ENCODE data around the gene SHANK3. TPM values are rescaled to one million over a fixed set of nuclear protein-coding genes. Genes with fewer than 3 reads are reported as not detected.

Gene SHANK3
- total RNA-seq, result 10 to 100 TPM in 2 of 7 donors, 1 to 10 TPM in 5; 2.6 to 23.2 (median 6.2) TPM
- polyA plus RNA-seq, result 1 to 10 TPM; 2.7 to 9.8 TPM
- long read RNA-seq, donor 1, partial matches to known transcripts, result 0 of 1 reads
- long read RNA-seq, donor 1, other reads (novel, unspliced or antisense), result 1 of 1 reads
- long read RNA-seq, donor 2, result 0 reads
- long read RNA-seq, donor 3, partial matches to known transcripts, result 19 of 21 reads
- long read RNA-seq, donor 3, other reads (novel, unspliced or antisense), result 2 of 21 reads

DNA sequence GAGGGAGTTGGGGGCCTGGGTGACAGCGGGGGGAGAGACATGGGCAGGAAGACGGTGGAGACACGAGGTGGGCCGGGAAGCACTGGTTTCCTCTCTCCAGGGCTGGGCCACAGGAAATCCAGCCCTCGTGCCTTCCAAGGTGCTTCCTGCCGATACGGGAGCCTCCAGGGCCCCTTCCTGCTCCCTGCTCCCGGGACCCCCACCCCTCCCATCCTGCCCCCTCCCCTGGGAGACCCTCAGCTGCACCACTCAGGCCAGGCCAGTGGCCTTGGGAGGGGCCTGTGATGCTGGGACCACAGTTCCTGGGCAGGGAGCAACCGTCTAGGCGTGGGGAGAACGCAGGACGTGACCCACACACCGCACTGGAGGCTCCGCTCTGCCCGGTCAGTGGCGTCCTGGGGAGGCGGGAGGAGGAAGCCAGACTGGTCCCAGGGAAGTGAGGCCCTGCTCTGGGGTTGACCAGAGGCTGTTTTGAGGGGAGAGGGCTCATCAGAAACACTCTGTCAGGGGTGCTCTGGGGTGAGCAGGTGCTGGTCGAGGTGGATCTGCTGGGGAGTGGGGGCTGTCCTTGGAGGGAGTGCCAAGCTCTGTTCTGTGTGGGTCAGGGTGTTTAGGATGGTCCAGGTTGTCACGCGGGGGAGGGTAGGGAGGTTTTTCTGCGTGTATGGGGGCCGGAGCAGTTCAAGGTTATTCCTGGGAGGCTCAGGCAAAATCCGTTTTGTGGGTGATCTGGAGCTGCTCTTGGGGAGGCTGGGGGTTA lies at the start of gene SHANK3:
TSS of gene SHANK3 (plus strand) at position 353 of the 760 bp plus-strand sequence.
- peaks cover 4% of the 10 kb centered on the region for H3K4me1 ChIP-seq (ENCODE audit: insufficient read depth)
- intact Hi-C loops (cut with DNase I), result no loop called here
- 43 to 51% (median 46%) methylated on average over 20 to 23 of the region's 23 CpGs for WGBS, 3 donors
- no peaks in the 10 kb centered on the region for H3K9me3 ChIP-seq
- TF ChIP-seq POLR2A (IDR thresholded peaks at IDR 0.05) (no peak), EP300 (IDR thresholded peaks at IDR 0.05) (no peak)
- TF ChIP-seq, protein P1, sequence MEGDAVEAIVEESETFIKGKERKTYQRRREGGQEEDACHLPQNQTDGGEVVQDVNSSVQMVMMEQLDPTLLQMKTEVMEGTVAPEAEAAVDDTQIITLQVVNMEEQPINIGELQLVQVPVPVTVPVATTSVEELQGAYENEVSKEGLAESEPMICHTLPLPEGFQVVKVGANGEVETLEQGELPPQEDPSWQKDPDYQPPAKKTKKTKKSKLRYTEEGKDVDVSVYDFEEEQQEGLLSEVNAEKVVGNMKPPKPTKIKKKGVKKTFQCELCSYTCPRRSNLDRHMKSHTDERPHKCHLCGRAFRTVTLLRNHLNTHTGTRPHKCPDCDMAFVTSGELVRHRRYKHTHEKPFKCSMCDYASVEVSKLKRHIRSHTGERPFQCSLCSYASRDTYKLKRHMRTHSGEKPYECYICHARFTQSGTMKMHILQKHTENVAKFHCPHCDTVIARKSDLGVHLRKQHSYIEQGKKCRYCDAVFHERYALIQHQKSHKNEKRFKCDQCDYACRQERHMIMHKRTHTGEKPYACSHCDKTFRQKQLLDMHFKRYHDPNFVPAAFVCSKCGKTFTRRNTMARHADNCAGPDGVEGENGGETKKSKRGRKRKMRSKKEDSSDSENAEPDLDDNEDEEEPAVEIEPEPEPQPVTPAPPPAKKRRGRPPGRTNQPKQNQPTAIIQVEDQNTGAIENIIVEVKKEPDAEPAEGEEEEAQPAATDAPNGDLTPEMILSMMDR (IDR thresholded peaks at IDR 0.05), result no peak
- no peaks in the 10 kb centered on the region for H3K27me3 ChIP-seq
- DNase-seq, result peak in 2 of 5 donors; percentile 41
- H3K36me3 ChIP-seq, result no peaks in the 10 kb centered on the region
- H3K27ac ChIP-seq, result no peak within 1 kb of the TSS
- peak within 1 kb of the TSS; percentile 9 for H3K4me3 ChIP-seq

DNA sequence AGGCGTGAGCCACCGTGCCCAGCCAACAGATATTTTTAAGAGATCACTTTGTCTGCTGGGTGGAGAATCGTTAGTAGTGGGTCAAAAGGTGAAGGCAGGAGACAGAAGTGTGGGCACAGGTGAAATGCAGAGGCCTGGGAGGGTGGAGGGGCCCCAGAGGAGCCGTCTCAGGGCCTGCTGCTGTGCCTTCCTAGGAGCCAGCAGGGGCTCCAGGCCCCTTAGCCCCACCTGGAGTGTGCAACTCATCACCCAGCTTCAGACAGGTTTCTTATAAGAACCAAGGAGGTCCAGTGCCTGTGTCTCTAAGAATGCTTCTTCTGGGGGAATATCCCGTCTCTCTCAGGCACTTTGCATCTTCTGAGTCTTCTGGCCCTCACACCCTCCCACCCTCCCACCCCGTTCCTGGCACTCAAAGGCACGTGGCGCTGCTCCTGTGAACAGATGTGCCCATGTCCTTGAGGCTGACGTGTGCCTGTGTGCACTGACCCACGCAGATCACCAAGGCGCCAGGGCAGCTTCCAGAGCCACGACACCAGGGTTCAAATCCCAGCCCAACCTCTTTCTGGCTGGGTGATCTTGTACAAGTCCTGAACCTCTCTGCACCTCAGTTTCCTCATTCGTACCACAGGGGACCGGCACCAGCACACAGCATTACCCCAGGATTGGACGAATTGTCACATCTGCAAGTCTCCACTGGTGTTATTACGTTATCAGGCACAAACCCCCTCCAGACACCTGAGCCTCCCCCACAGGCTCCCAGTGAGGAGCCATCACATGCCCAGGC lies 48.1 kb upstream of the SHANK3 start:
- Histone ChIP-seq H3K9me3 (no peaks in the 10 kb centered on the region), H3K4me1 (ENCODE audit: insufficient read depth) (peaks cover 7% of the 10 kb centered on the region), H3K4me3 (no peak overlapping the region), H3K36me3 (no peaks in the 10 kb centered on the region), H3K27ac (no peak overlapping the region), H3K27me3 (no peaks in the 10 kb centered on the region)
- intact Hi-C loops (cut with DNase I), result no loop called here
- no peak for TF ChIP-seq POLR2A (IDR thresholded peaks at IDR 0.05)
- TF ChIP-seq, protein P1 (IDR thresholded peaks at IDR 0.05), result no peak
- TF ChIP-seq EP300 (IDR thresholded peaks at IDR 0.05), result no peak
- 44 to 55% (median 51%) methylated on average over 16 of the region's 16 CpGs for WGBS, 3 donors
- no peak for DNase-seq

DNA sequence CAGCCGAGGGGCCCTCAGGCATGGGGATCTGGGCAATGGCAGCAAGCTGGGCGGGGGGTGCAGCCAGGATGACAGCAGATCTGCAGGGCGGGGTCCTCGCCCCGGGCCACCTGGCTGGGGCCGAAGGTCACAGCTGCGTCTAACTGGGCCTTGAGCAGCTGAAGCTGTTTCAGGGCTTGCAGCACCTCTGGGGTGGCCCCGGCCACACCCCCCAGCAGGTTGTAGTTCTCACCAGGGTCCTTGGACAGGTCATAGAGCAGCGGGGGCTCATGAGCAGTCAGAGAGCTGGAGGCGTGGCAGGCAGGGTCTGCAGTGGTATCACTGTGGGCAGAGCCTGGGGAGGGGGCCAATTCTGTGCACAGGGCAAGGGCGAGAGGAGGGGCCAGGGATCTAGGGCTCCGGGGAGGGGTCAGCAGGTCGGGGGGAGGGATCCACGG lies 47.5 kb upstream of the SHANK3 start:
- Histone ChIP-seq H3K27me3 (no peaks in the 10 kb centered on the region), H3K36me3 (no peaks in the 10 kb centered on the region), H3K4me1 (ENCODE audit: insufficient read depth) (peaks cover 7% of the 10 kb centered on the region), H3K9me3 (no peaks in the 10 kb centered on the region), H3K27ac (no peak overlapping the region), H3K4me3 (no peak overlapping the region)
- 57 to 72% (median 64%) methylated on average over 9 to 14 of the region's 14 CpGs for WGBS, 3 donors
- no peak for DNase-seq
- no peak for TF ChIP-seq EP300 (IDR thresholded peaks at IDR 0.05)
- no peak for TF ChIP-seq POLR2A (IDR thresholded peaks at IDR 0.05)
- TF ChIP-seq, protein P1 (IDR thresholded peaks at IDR 0.05), result no peak
- intact Hi-C loops (cut with DNase I), result no loop called here

DNA sequence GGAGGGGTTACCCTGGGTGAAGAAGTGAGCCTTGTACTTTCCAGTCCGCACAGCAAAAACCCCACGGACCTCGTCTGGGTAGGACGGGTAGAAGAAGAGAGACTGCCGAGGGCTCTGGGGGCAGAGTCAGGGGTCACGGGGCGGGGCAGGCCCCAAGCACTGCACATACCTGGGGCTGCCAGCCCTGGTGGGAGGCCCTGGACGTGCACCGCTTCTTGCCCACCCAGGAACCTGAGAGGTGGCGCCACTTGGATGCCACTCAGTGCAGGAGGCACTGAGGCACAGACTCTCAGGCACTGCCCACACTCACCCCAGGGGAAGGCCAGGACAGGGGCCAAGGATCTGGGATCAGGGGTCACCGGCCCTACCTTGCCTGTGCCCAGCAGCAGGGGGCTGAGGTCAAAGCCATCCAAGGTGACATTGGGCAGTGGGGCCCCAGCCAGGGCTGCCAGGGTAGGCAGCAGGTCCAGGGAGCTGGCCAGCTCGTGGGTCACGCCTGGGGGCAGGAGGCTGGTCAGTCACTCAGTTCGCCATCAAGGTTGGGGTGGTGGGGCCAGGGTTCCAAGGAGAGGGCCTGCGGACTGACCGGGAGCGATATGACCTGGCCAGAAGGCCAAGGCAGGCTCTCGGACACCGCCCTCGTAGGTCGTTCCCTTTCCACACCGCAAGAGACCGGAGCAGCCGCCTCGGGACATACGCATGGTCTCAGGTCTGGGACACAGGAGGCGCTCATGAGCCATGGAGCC lies 46.9 kb upstream of the SHANK3 start:
- intact Hi-C loops (cut with DNase I), result no loop called here
- no peak overlapping the region for H3K27ac ChIP-seq
- TF ChIP-seq POLR2A (IDR thresholded peaks at IDR 0.05) (no peak), EP300 (IDR thresholded peaks at IDR 0.05) (no peak)
- H3K9me3 ChIP-seq, result no peaks in the 10 kb centered on the region
- 83 to 86% (median 83%) methylated on average over 24 to 27 of the region's 27 CpGs for WGBS, 3 donors
- H3K4me3 ChIP-seq, result no peak overlapping the region
- H3K4me1 ChIP-seq (ENCODE audit: insufficient read depth), result peaks cover 7% of the 10 kb centered on the region
- no peak for DNase-seq
- H3K36me3 ChIP-seq, result no peaks in the 10 kb centered on the region
- no peaks in the 10 kb centered on the region for H3K27me3 ChIP-seq
